ENCODE data around the gene KYNU. TPM values are rescaled to one million over a fixed set of nuclear protein-coding genes. Genes with fewer than 3 reads are reported as not detected.
"Not testable (repeated sequence)": the region's sequence is repeated elsewhere in the genome, so short reads cannot be mapped to it uniquely, and the experiment has no call there.

The KYNU gene
- total RNA-seq, 1 experiment from 2014 or later: 165 TPM

GRCh38 chr2:143030127-143030526 is 152.7 kb downstream of the KYNU start:
- in situ Hi-C loops (cut with HindIII; ENCODE audit: low pct_unique_long_range_greater_than_20kb, low sequenced_read_pairs): no loop called here

GRCh38 chr2:143034292-143035074 is 157.0 kb downstream of the KYNU start:
- in situ Hi-C loops (cut with HindIII; ENCODE audit: low pct_unique_long_range_greater_than_20kb, low sequenced_read_pairs): no loop called here
- peak; percentile 91 for DNase-seq (ENCODE audit: low read depth, low spot score)

More at GRCh38 chr2:143030127-143030526, 152.7 kb downstream of the KYNU start:
- no peak for DNase-seq (ENCODE audit: low read depth, low spot score)

- no peak for DNase-seq (ENCODE audit: low read depth, low spot score)
- in situ Hi-C loops (cut with HindIII; ENCODE audit: low pct_unique_long_range_greater_than_20kb, low sequenced_read_pairs): no loop called here
These were observed 174.0 kb downstream of the KYNU start for GRCh38 chr2:143051465-143051864.

GRCh38 chr2:143053437-143053836 is 176.0 kb downstream of the KYNU start:
- DNase-seq (ENCODE audit: low read depth, low spot score); in situ Hi-C loops (cut with HindIII; ENCODE audit: low pct_unique_long_range_greater_than_20kb, low sequenced_read_pairs): not testable (repeated sequence)

- DNase-seq (ENCODE audit: low read depth, low spot score): no peak
- in situ Hi-C loops (cut with HindIII; ENCODE audit: low pct_unique_long_range_greater_than_20kb, low sequenced_read_pairs): no loop called here
These were observed 179.1 kb downstream of the KYNU start for GRCh38 chr2:143056550-143056949.

GRCh38 chr2:143058851-143059250 is 181.4 kb downstream of the KYNU start:
- in situ Hi-C loops (cut with HindIII; ENCODE audit: low pct_unique_long_range_greater_than_20kb, low sequenced_read_pairs): no loop called here
- DNase-seq (ENCODE audit: low read depth, low spot score): no peak

- DNase-seq (ENCODE audit: low read depth, low spot score): no peak
- in situ Hi-C loops (cut with HindIII; ENCODE audit: low pct_unique_long_range_greater_than_20kb, low sequenced_read_pairs): no loop called here
These were observed 186.2 kb downstream of the KYNU start for GRCh38 chr2:143063612-143064200.

GRCh38 chr2:143068094-143068493 is 190.6 kb downstream of the KYNU start:
- DNase-seq (ENCODE audit: low read depth, low spot score): no peak
- in situ Hi-C loops (cut with HindIII; ENCODE audit: low pct_unique_long_range_greater_than_20kb, low sequenced_read_pairs): no loop called here

- in situ Hi-C loops (cut with HindIII; ENCODE audit: low pct_unique_long_range_greater_than_20kb, low sequenced_read_pairs): no loop called here
- DNase-seq (ENCODE audit: low read depth, low spot score): no peak
These were observed 191.0 kb downstream of the KYNU start for GRCh38 chr2:143068509-143068908.

GRCh38 chr2:143070704-143071103 is 193.2 kb downstream of the KYNU start:
- in situ Hi-C loops (cut with HindIII; ENCODE audit: low pct_unique_long_range_greater_than_20kb, low sequenced_read_pairs): no loop called here
- DNase-seq (ENCODE audit: low read depth, low spot score): no peak

GRCh38 chr2:143071185-143071876 is 193.9 kb downstream of the KYNU start:
- in situ Hi-C loops (cut with HindIII; ENCODE audit: low pct_unique_long_range_greater_than_20kb, low sequenced_read_pairs): no loop called here

GRCh38 chr2:143074913-143075312 is 197.4 kb downstream of the KYNU start:
- DNase-seq (ENCODE audit: low read depth, low spot score); in situ Hi-C loops (cut with HindIII; ENCODE audit: low pct_unique_long_range_greater_than_20kb, low sequenced_read_pairs): not testable (repeated sequence)

More at GRCh38 chr2:143071185-143071876, 193.9 kb downstream of the KYNU start:
- DNase-seq (ENCODE audit: low read depth, low spot score): no peak

GRCh38 chr2:143075711-143076110 is 198.2 kb downstream of the KYNU start:
- no peak for DNase-seq (ENCODE audit: low read depth, low spot score)
- in situ Hi-C loops (cut with HindIII; ENCODE audit: low pct_unique_long_range_greater_than_20kb, low sequenced_read_pairs): no loop called here

GRCh38 chr2:143078104-143078503 is 200.6 kb downstream of the KYNU start:
- DNase-seq (ENCODE audit: low read depth, low spot score): no peak
- in situ Hi-C loops (cut with HindIII; ENCODE audit: low pct_unique_long_range_greater_than_20kb, low sequenced_read_pairs): no loop called here

- in situ Hi-C loops (cut with HindIII; ENCODE audit: low pct_unique_long_range_greater_than_20kb, low sequenced_read_pairs): no loop called here
These were observed 204.2 kb downstream of the KYNU start for GRCh38 chr2:143081616-143082015.

GRCh38 chr2:143083636-143084035 is 206.2 kb downstream of the KYNU start:
- DNase-seq (ENCODE audit: low read depth, low spot score): no peak
- in situ Hi-C loops (cut with HindIII; ENCODE audit: low pct_unique_long_range_greater_than_20kb, low sequenced_read_pairs): no loop called here

More at GRCh38 chr2:143081616-143082015, 204.2 kb downstream of the KYNU start:
- no peak for DNase-seq (ENCODE audit: low read depth, low spot score)

GRCh38 chr2:143084462-143084861 is 207.0 kb downstream of the KYNU start:
- DNase-seq (ENCODE audit: low read depth, low spot score): no peak
- in situ Hi-C loops (cut with HindIII; ENCODE audit: low pct_unique_long_range_greater_than_20kb, low sequenced_read_pairs): no loop called here

GRCh38 chr2:143085125-143085784 is 207.8 kb downstream of the KYNU start:
- no peak for DNase-seq (ENCODE audit: low read depth, low spot score)
- in situ Hi-C loops (cut with HindIII; ENCODE audit: low pct_unique_long_range_greater_than_20kb, low sequenced_read_pairs): no loop called here

All from SK-MEL-5 (cell line).